Calu3 (cell line): Measurements from ENCODE around the gene COL24A1. TPM values are rescaled to one million over a fixed set of nuclear protein-coding genes. Genes with fewer than 3 reads are reported as not detected.

Experiments used
- BruUV-seq: library from RNA; stranded (reverse); fragments of 400-500 nt; replicated peaks from 2 replicates; lab custom pipeline; 2021; lab: Mats Ljungman, UMichigan
- CTCF ChIA-PET: fragments of 300-600 bp; sonication (Branson Sonifier 250); formaldehyde crosslinking; loops from one replicate; lab custom pipeline; 2022; ENCODE audit warnings: antibody characterized with exemption; lab: Charles Lee
- DNase-seq: peaks from one replicate; pipeline ENCODE4 v3.0.0; 2022
- H3K27ac Mint-ChIP-seq: one replicate; pipeline ENCODE4 v1.8.0; 2022; ENCODE audit warnings: mixed read lengths; ENCODE audit not compliant: unreplicated experiment
- H3K27me3 Mint-ChIP-seq: one replicate; pipeline ENCODE4 v1.8.0; 2022; ENCODE audit warnings: mixed read lengths; ENCODE audit not compliant: unreplicated experiment
- H3K36me3 Mint-ChIP-seq: one replicate; pipeline ENCODE4 v1.8.0; 2022; ENCODE audit warnings: mild to moderate bottlenecking, moderate library complexity, mixed read lengths; ENCODE audit not compliant: insufficient read depth, unreplicated experiment
- H3K4me1 Mint-ChIP-seq: one replicate; pipeline ENCODE4 v1.8.0; 2022; ENCODE audit warnings: mild to moderate bottlenecking, low read depth, mixed read lengths; ENCODE audit not compliant: unreplicated experiment
- H3K4me3 Mint-ChIP-seq: one replicate; pipeline ENCODE4 v1.8.0; 2022; ENCODE audit warnings: mild to moderate bottlenecking, low read depth, moderate library complexity, mixed read lengths; ENCODE audit not compliant: unreplicated experiment
- H3K9me3 Mint-ChIP-seq: one replicate; pipeline ENCODE4 v1.8.0; 2022; ENCODE audit warnings: low read depth, mixed read lengths; ENCODE audit not compliant: unreplicated experiment
- CTCF ChIP-seq: fragments of 200-600 bp; IDR thresholded peaks from one replicate; pipeline ENCODE4 v1.8.0; 2022; ENCODE audit warnings: antibody characterized with exemption; ENCODE audit not compliant: unreplicated experiment
- intact Hi-C: fragments of 100-400 bp; cut with micrococcal nuclease; formaldehyde crosslinking; loops from one replicate; pipeline ENCODE4 v1.10.0; 2022; ENCODE audit not compliant: unreplicated experiment
- total RNA-seq: library from RNA; stranded (reverse); gene quantifications from 2 replicates; pipeline ENCODE4 v1.2.3, GENCODE V29; 2022

The COL24A1 gene
- total RNA-seq, 1 experiment from 2014 or later: not detected

DNA sequence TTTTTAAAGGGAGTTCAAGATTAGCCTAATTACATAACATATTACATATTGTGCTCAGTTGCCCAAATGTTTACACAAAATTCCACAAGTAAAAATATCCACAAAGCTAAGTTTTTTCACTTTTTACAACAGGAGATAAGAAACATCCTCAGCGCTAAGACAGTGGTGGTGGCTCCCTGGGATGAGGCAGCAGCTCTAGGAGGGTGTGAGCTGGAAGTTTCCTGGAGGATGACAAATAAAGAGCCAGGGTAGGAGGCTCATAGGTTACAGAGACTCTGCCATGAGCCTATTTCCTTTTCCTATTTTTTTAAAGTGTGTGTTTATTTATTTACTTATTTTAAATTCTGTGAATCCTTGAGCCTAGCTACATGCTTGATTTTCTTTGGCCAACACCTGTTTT lies 91.7 kb downstream of the COL24A1 start:
- Mint-ChIP-seq H3K9me3 (no peaks in the 10 kb centered on the region), H3K4me1 (no peaks in the 10 kb centered on the region), H3K36me3 (no peaks in the 10 kb centered on the region), H3K27ac (no peak overlapping the region), H3K27me3 (peaks cover 2% of the 10 kb centered on the region), H3K4me3 (no peak overlapping the region)
- DNase-seq: no peak
- CTCF ChIA-PET: no interaction called here
- BruUV-seq: no TSS peak
- TF ChIP-seq CTCF: no peak
- intact Hi-C loops: no loop called here

DNA sequence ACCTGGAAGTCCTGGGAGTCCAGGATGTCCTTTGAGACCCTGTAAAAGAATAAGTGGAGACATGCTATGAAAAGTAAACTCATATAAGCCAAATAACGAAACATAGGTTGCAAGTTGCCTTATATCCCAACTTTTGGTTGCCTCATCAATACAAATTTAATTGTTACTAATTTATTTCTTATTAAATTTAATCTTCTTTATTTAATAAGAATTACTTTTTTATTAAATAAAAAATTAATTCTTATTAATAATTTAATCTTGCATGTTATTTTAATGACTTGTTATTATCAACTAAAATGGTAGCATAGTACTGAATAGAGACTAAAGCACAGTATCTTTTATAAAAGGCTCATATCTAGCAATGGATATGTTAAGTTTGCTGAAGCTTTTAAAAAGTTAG lies 92.9 kb downstream of the COL24A1 start:
- no peak for DNase-seq
- CTCF ChIA-PET: no interaction called here
- H3K36me3 Mint-ChIP-seq: no peaks in the 10 kb centered on the region
- no TSS peak for BruUV-seq
- no peaks in the 10 kb centered on the region for H3K4me1 Mint-ChIP-seq
- no peak overlapping the region for H3K27ac Mint-ChIP-seq
- no peak overlapping the region for H3K4me3 Mint-ChIP-seq
- no peaks in the 10 kb centered on the region for H3K27me3 Mint-ChIP-seq
- no peak for TF ChIP-seq CTCF
- intact Hi-C loops: no loop called here
- H3K9me3 Mint-ChIP-seq: no peaks in the 10 kb centered on the region

DNA sequence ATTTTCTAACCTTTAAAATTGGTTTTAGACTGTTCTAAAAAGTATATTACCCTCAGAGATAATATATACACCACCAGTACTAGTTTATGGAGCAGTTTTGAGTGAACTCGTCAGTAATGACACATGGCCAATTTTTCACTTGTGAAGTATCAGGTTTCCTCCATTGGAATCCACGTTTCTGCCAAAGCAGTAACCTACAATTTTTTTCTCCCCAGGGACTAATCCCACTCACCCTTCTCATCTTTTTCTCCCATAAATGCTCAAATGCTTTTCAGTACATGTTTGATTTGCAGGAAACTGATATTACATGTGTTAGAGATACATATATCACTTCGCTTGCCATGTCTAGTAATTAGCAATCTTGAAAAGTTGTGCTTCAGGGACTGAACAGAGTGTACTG lies 94.1 kb downstream of the COL24A1 start:
- BruUV-seq: no TSS peak
- CTCF ChIA-PET: no interaction called here
- no peak for DNase-seq
- Mint-ChIP-seq H3K27ac (no peak overlapping the region), H3K27me3 (no peaks in the 10 kb centered on the region), H3K4me3 (no peak overlapping the region), H3K36me3 (no peaks in the 10 kb centered on the region), H3K9me3 (no peaks in the 10 kb centered on the region), H3K4me1 (no peaks in the 10 kb centered on the region)
- intact Hi-C loops: no loop called here
- TF ChIP-seq CTCF: no peak

DNA sequence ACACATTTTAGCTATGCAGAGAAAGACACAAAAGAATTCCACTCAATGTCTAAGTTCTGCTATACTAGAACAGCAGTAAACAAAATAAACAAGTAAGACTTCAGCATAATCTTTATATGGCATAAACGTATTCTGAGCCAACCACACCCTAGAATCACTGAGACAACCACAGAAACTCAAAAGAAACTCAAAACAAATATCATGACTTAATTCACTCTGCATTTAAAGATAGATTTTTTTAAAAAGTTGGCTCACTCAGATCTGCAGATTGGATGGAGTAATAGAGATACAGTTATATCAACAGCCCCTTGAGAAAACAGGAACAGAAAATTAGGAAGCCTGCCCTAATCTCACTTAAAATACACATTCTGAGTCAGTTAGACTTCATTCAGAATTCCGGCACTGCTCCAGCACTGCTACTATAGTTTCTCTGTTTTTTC lies 95.0 kb downstream of the COL24A1 start:
- CTCF ChIA-PET: no interaction called here
- Mint-ChIP-seq H3K9me3 (no peaks in the 10 kb centered on the region), H3K27me3 (no peaks in the 10 kb centered on the region), H3K4me3 (no peak overlapping the region), H3K4me1 (no peaks in the 10 kb centered on the region), H3K27ac (no peak overlapping the region), H3K36me3 (no peaks in the 10 kb centered on the region)
- no TSS peak for BruUV-seq
- intact Hi-C loops: no loop called here
- no peak for DNase-seq
- TF ChIP-seq CTCF: no peak
